Measurements from ENCODE around the gene DUSP16.

GRCh38 chr12:12460935-12461922, 101.4 kb downstream of the DUSP16 start:
- TF ChIP-seq CTCF (IDR thresholded peaks at IDR 0.05) (no peak), E2F4 (CRISPR knock-in tag; IDR thresholded peaks at IDR 0.05; ENCODE audit: borderline replicate concordance, low read depth) (no peak), ELF4 (CRISPR knock-in tag; IDR thresholded peaks at IDR 0.05; ENCODE audit: low read depth) (no peak), PRDM15 (CRISPR knock-in tag; IDR thresholded peaks at IDR 0.05) (no peak), IRF2 (CRISPR knock-in tag; IDR thresholded peaks at IDR 0.05; ENCODE audit: borderline replicate concordance, low read depth) (no peak), RELA (CRISPR knock-in tag; IDR thresholded peaks at IDR 0.05; ENCODE audit: borderline replicate concordance) (no peak), AFF4 (CRISPR knock-in tag; IDR thresholded peaks at IDR 0.05; ENCODE audit: borderline replicate concordance) (no peak)

All from WTC11 (cell line).